GM12874 (cell line): ENCODE results near the gene PTPRU.

Experiments
- TF ChIP-seq, protein P1 (sequence below): IDR thresholded peaks from 2 replicates; pipeline ENCODE4 v1.5.1; 2011; ENCODE audit warnings: low read depth, mild to moderate bottlenecking, control low read depth, low read length, moderate library complexity; ENCODE audit not compliant: insufficient read depth

Gene PTPRU

DNA sequence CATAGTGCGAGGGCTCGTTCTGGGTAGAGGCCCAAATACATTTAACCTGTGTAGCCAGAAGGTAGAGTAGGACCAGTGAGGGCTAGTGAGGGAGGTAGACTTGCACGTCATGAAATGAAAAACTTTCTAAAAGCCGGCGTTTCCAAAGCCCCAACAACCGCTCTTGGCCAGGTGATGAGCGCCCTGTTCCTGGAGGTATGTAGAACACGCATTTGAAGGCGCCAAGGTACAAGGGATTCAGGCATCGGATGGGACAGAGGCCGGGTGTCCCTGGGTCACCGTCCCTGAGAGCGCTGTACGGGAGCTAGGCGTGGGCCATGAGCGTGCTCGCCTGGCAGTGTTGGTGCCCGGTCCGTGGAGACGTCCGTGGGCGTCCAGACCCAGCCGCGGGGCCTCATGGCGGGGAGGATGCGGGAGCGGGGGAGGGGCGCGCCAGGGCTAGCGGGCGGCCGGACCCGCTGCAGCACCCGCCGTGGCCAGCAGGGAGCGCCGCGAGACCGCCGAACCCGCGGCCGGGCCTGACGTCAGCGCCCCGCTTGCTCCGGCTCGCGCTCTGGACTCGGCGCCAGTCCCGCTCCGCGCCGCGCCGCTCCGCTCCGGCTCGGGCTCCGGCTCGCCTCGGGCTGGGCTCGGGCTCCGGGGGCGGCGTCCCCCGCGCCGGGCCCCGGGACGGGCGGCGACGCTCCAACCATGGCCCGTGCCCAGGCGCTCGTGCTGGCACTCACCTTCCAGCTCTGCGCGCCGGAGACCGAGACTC is at the start of gene PTPRU:
PTPRU (plus strand) TSS at position 568 of the 757 bp plus-strand sequence; CDS start at position 691, 123 bp downstream.
- TF ChIP-seq, protein P1, sequence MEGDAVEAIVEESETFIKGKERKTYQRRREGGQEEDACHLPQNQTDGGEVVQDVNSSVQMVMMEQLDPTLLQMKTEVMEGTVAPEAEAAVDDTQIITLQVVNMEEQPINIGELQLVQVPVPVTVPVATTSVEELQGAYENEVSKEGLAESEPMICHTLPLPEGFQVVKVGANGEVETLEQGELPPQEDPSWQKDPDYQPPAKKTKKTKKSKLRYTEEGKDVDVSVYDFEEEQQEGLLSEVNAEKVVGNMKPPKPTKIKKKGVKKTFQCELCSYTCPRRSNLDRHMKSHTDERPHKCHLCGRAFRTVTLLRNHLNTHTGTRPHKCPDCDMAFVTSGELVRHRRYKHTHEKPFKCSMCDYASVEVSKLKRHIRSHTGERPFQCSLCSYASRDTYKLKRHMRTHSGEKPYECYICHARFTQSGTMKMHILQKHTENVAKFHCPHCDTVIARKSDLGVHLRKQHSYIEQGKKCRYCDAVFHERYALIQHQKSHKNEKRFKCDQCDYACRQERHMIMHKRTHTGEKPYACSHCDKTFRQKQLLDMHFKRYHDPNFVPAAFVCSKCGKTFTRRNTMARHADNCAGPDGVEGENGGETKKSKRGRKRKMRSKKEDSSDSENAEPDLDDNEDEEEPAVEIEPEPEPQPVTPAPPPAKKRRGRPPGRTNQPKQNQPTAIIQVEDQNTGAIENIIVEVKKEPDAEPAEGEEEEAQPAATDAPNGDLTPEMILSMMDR: peak; percentile 82

DNA sequence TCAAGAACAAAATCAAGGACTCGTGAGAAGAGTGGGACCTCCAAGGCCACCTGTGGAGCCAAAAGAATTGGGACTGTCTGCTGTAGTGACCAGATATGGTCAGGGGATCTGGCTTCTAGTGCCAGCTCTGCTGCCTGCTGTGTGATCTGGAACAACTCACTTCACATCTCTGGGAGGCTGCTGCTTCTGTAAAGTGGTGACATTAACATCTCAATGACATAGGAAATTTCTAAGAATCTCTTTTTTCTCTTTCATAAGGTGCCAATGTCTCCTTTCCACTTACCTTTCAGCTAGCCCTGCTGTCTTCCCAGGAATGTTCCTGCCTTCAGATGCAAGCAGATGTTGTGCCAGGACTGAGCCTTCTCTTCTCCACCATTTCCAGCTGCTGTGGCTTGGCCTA is 49.6 kb upstream of the PTPRU start:
- TF ChIP-seq, protein P1: no peak

DNA sequence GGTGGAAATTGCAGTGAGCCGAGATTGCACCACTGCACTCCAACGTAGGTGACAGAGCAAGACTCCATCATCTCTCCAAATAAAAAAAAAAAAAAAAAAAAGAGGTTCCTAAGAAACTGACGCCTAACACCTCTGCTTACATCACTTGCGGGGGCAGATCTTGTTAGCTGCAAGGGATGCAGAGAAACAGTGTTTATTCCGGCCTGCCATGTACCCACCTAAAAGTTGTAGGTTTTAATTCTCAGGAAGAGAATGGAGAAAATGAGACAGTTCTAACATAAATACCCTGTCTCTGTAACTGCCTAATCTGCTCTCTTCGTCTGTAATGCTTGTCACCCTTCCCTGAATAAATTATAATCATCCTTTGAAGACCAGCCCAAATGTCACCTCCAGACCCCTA is 45.6 kb upstream of the PTPRU start:
- TF ChIP-seq, protein P1: no peak

DNA sequence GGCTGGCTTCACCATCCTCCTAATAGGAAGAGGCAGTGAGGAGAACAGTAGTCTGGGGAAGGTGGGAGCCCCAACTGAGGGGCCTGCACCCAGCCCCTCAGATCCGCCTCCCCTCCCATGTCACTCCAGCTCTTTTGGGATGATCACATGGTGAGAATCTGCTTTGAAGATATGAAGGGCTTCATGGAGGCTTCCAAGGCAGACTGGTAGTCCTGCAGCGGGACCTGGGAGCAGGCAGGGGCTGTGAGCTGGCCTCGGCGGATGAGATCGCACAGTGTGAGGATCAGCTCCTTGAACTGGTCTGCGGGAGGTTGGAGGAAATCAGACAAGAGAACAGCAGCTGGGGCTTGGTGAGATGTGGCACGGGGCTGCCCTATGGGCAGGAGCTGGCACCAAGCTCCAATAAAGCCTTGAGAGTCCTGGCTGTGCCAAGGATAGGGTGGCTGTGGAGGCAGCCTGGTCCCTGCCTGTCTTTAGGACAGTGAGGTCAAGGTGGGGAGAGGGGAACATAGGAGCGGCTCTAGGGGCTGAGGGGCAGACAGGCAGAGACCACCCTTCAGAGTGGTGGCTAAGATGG is 42.4 kb upstream of the PTPRU start:
- TF ChIP-seq, protein P1: no peak

DNA sequence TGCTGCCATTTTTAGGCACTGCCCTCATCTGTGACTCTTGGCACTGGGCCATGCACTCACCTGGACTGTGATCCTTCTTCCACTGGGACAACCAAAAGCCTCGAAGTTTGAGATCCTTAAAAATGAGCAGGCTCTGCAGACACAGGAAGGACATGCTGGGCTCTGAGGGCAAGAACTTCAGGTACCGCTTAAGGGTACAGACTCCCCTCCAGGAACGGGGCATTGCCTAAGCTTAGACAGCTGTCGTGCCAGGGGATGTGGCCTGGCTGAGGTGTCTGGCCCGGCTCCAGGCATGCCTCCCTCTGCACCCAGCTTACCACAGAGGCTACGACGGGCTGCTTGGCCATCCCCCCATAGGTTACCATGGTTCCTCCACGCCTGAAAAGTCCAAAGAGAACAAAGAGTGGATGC is 40.4 kb upstream of the PTPRU start:
- TF ChIP-seq, protein P1: no peak

DNA sequence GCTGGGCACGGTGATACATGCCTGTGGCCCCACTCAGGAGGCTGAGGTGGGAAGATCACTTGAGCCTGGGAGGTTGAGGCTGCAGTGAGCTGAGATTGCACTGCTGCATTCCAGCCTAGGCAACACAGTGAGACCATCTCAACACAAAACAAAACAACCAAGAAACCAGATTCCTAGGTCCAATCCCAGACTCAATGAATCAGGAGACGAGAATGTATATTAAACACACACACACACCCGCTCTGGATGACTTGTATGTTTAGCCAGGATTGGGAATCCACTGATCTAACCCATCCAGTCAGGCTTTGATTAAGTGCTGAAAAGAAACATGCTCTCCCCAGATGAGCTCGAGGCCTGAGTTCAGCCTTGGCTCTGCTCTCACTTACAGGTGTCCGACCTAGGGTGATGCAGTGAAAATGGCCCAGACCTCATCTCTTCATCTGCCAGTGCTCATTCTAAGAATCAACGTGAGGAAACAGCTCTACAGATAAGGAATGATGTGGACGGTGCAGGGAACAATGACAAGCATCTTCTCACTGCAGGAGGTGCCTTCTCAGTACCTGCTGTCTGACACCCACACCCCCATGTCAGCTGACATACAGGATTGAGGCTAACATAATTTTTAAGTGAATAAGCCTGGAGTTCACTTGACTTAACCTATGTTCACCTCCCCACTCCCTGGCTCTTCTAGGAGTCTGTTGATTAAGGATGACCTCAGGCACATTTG is 39.3 kb upstream of the PTPRU start:
- TF ChIP-seq, protein P1: no peak

DNA sequence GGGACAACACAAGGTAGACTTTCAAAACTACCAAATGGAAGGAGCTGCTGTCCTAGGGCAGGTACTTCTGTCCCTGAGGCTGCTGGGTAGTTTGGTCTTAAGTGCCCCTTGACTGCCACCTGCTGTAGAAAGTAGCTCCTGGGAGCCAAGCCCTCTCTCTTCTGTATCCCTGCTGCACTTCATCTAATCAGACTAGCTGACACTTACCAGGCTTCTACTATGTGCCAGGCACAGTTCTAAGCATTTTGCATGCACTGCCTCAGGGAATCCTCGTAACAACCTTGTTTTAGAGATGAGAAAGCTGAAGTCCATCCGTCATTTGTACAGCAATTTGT is 38.8 kb upstream of the PTPRU start:
- TF ChIP-seq, protein P1: peak; percentile 50; the same call in 1 of the 2 replicates
